ENCODE results near the gene CBFB. TPM values are rescaled to one million over a fixed set of nuclear protein-coding genes. Genes with fewer than 3 reads are reported as not detected.

Gene CBFB
- total RNA-seq, 2 experiments from 2014 or later, result 111 to 114 TPM

- Mint-ChIP-seq H3K4me1 (ENCODE audit: low read depth) (peaks cover 20% of the 10 kb centered on the region), H3K4me3 (peak overlapping the region; percentile 59), H3K27ac (no peak overlapping the region), H3K27me3 (no peaks in the 10 kb centered on the region), H3K9me3 (no peaks in the 10 kb centered on the region), H3K36me3 (ENCODE audit: low read depth) (peaks cover 6% of the 10 kb centered on the region)
- TF ChIP-seq CTCF (IDR thresholded peaks at IDR 0.05), result no peak
- ATAC-seq (no peak), DNase-seq (no peak)
- POLR2A ChIA-PET, result interaction anchor here (0.6 to 5.0 kb wide), 5 partner anchors 9 to 165 kb away, joined by 3 to 52 read pairs (median 3); partner anchors contain the start of gene CBFB
- intact Hi-C loops (cut with micrococcal nuclease), result no loop called here
- CTCF ChIA-PET, result interaction anchor here (0.8 to 5.0 kb wide), 6 partner anchors 13 to 144 kb away, joined by 3 to 53 read pairs (median 4); partner anchors contain the start of genes CES3 and CES4A
Observed at GRCh38 chr16:67011274-67011673, 17.7 kb upstream of the CBFB start.

GRCh38 chr16:67013233-67013822, 15.6 kb upstream of the CBFB start:
- Mint-ChIP-seq H3K4me3 (peak overlapping the region; percentile 83), H3K27ac (peak overlapping the region; percentile 72), H3K9me3 (no peaks in the 10 kb centered on the region), H3K4me1 (ENCODE audit: low read depth) (peaks cover 20% of the 10 kb centered on the region), H3K27me3 (no peaks in the 10 kb centered on the region), H3K36me3 (ENCODE audit: low read depth) (peaks cover 6% of the 10 kb centered on the region)
- no peak for TF ChIP-seq CTCF (IDR thresholded peaks at IDR 0.05)
- POLR2A ChIA-PET, result interaction anchor here (0.6 to 5.0 kb wide), 20 partner anchors 9 to 221 kb away, joined by 3 to 52 read pairs (median 4); partner anchors contain the start of genes B3GNT9, CBFB and CIAO2B
- intact Hi-C loops (cut with micrococcal nuclease), result no loop called here
- DNase-seq, result no peak
- CTCF ChIA-PET, result interaction anchor here (0.6 to 8.7 kb wide), 25 partner anchors 13 to 171 kb away, joined by 3 to 127 read pairs (median 4); partner anchors contain the start of genes CBFB, MATCAP1 and NOL3
- no peak for ATAC-seq

- peak overlapping the region; percentile 90 for H3K27ac Mint-ChIP-seq
- H3K4me1 Mint-ChIP-seq (ENCODE audit: low read depth), result peaks cover 20% of the 10 kb centered on the region
- H3K27me3 Mint-ChIP-seq, result no peaks in the 10 kb centered on the region
- POLR2A ChIA-PET, result interaction anchor here (0.6 to 5.0 kb wide), 25 partner anchors 10 to 220 kb away, joined by 3 to 52 read pairs (median 4); partner anchors contain the start of genes B3GNT9, CBFB, CIAO2B and PHAF1
- H3K4me3 Mint-ChIP-seq, result peak overlapping the region; percentile 83
- CTCF ChIA-PET, result interaction anchor here (0.7 to 8.7 kb wide), 24 partner anchors 13 to 170 kb away, joined by 3 to 127 read pairs (median 4); partner anchors contain the start of genes CBFB, FBXL8, MATCAP1 and NOL3
- no peak for TF ChIP-seq CTCF (IDR thresholded peaks at IDR 0.05)
- DNase-seq (peak; percentile 91), ATAC-seq (peak; percentile 64)
- intact Hi-C loops (cut with micrococcal nuclease), result no loop called here
- peaks cover 6% of the 10 kb centered on the region for H3K36me3 Mint-ChIP-seq (ENCODE audit: low read depth)
- H3K9me3 Mint-ChIP-seq, result no peaks in the 10 kb centered on the region
Observed at GRCh38 chr16:67013823-67014633, 14.9 kb upstream of the CBFB start.

GRCh38 chr16:67014634-67015312, 14.2 kb upstream of the CBFB start:
- ChIA-PET CTCF (interaction anchor here (0.7 to 8.7 kb wide), 14 partner anchors 14 to 169 kb away, joined by 3 to 127 read pairs (median 10); partner anchors contain the start of genes CBFB, CES3, FBXL8 and MATCAP1), POLR2A (interaction anchor here (0.7 to 5.0 kb wide), 11 partner anchors 10 to 95 kb away, joined by 3 to 52 read pairs (median 5); partner anchors contain the start of genes CBFB and PHAF1)
- Mint-ChIP-seq H3K27ac (peak overlapping the region; percentile 90), H3K4me3 (peak overlapping the region; percentile 83), H3K36me3 (ENCODE audit: low read depth) (peaks cover 6% of the 10 kb centered on the region), H3K9me3 (no peaks in the 10 kb centered on the region), H3K27me3 (no peaks in the 10 kb centered on the region), H3K4me1 (ENCODE audit: low read depth) (peaks cover 18% of the 10 kb centered on the region)
- ATAC-seq, result no peak
- TF ChIP-seq CTCF (IDR thresholded peaks at IDR 0.05), result no peak
- intact Hi-C loops (cut with micrococcal nuclease), result loop anchor here (5.0 kb wide), 3 partner anchors 32 to 143 kb away; partner anchors contain the start of genes FBXL8 and TRADD
- no peak for DNase-seq

All from activated CD8-positive, alpha-beta T cell treated with anti-CD3 and anti-CD28 coated beads for 36 hours (primary cell).